WERI-Rb-1 (cell line): Measurements from ENCODE around the gene FFAR1.
A peak's percentile ranks its signal among the peaks of the same experiment; 100 is the strongest.

Source experiments
- DNase-seq: peaks from one replicate; pipeline ENCODE4 v3.0.0-alpha.2; 2020
- H3K27ac ChIP-seq: fragments of 250-450 bp; sonication (Bioruptor Pico); 2 replicates; pipeline ENCODE4 v1.5.1; 2020; ENCODE audit warnings: mild to moderate bottlenecking, moderate library complexity
- H3K27me3 ChIP-seq: fragments of 250-450 bp; sonication (Bioruptor Pico); 2 replicates; pipeline ENCODE4 v1.5.1; 2021; ENCODE audit warnings: mild to moderate bottlenecking, low read depth, moderate library complexity; ENCODE audit not compliant: insufficient read depth, severe bottlenecking
- H3K36me3 ChIP-seq: fragments of 250-450 bp; sonication (Bioruptor Pico); 2 replicates; pipeline ENCODE4 v1.5.1; 2020; ENCODE audit warnings: mild to moderate bottlenecking, moderate library complexity
- H3K4me3 ChIP-seq: 2 replicates; pipeline ENCODE4 v1.5.1; 2011; ENCODE audit warnings: low read depth, mild to moderate bottlenecking, control low read depth, low read length
- H3K9me3 ChIP-seq: fragments of 250-450 bp; sonication (Bioruptor Pico); 2 replicates; pipeline ENCODE4 v1.5.1; 2021; ENCODE audit warnings: mild to moderate bottlenecking, moderate library complexity; ENCODE audit not compliant: severe bottlenecking
- CTCF ChIP-seq: IDR thresholded peaks from 2 replicates; pipeline ENCODE4 v1.5.1; 2011; ENCODE audit warnings: low read depth, mild to moderate bottlenecking, control low read depth, inconsistent platforms, low read length

FFAR1 gene

GRCh38 chr19:35396240-35396885, 48.7 kb downstream of the FFAR1 start:
- peak; percentile 24 for DNase-seq
- Histone ChIP-seq H3K36me3 (no peaks in the 10 kb centered on the region), H3K9me3 (no peaks in the 10 kb centered on the region), H3K27me3 (no peaks in the 10 kb centered on the region), H3K4me3 (no peak overlapping the region), H3K27ac (peak overlapping the region; percentile 80)
- no peak for TF ChIP-seq CTCF

GRCh38 chr19:35397064-35397463, 49.4 kb downstream of the FFAR1 start:
- DNase-seq: no peak
- Histone ChIP-seq H3K36me3 (no peaks in the 10 kb centered on the region), H3K4me3 (no peak overlapping the region), H3K27ac (no peak overlapping the region), H3K27me3 (no peaks in the 10 kb centered on the region), H3K9me3 (no peaks in the 10 kb centered on the region)
- TF ChIP-seq CTCF: no peak
